Lower leg skin (tissue), 4 donors: ENCODE results near the gene ST6GALNAC5. TPM values are rescaled to one million over a fixed set of nuclear protein-coding genes. Genes with fewer than 3 reads are reported as not detected.

Source experiments
- DNase-seq, 2 donors: peaks; one replicate each; pipeline ENCODE4 v3.0.0-alpha.2; 2019; ENCODE audit warnings: low spot score in 2 of 2
- H3K4me3 ChIP-seq: fragments of 200-600 bp; sonication (generic); 2 replicates; pipeline ENCODE4 v1.5.1; 2017; ENCODE audit warnings: mild to moderate bottlenecking, low read depth; ENCODE audit not compliant: poor library complexity, severe bottlenecking
- CTCF ChIP-seq, 3 donors: fragments of 450-650 bp; IDR thresholded peaks; one replicate each; pipeline ENCODE4 v1.5.1; 2016; ENCODE audit warnings: antibody characterized with exemption in 3 of 3, mild to moderate bottlenecking in 3 of 3, moderate library complexity in 2 of 3
- POLR2A ChIP-seq, 2 donors: fragments of 450-650 bp; IDR thresholded peaks; one replicate each; pipeline ENCODE4 v1.6.1; 2016 to 2017; ENCODE audit warnings: antibody characterized with exemption in 2 of 2, mild to moderate bottlenecking in 1 of 2, moderate library complexity in 1 of 2
- WGBS, 2 donors: methylation state at CpG; one replicate each; pipeline ENCODE4 v1.1.5; 2018; 5-methylcytosine and 5-hydroxymethylcytosine counted together
- intact Hi-C: fragments of 100-400 bp; cut with DNase I; formaldehyde crosslinking; loops from one replicate; pipeline ENCODE4 v1.15.0; 2023; ENCODE audit warnings: low total_unique reads
- total RNA-seq, 4 donors: library from RNA; depleted of rRNA; stranded (reverse); fragments of >200 nt; gene quantifications; one replicate each; pipeline ENCODE4 v1.1.0, GENCODE V29; 2016

ST6GALNAC5 gene
- total RNA-seq, 4 donors from 2014 or later = 1.2 to 4.7 (median 3.5) TPM

- intact Hi-C loops = no loop called here
These were observed 160.6 kb downstream of the ST6GALNAC5 start for GRCh38 chr1:77027847-77028246.

GRCh38 chr1:77030401-77031105 is 163.3 kb downstream of the ST6GALNAC5 start:
- TF ChIP-seq CTCF (IDR thresholded peaks at IDR 0.05) (no peak), POLR2A (IDR thresholded peaks at IDR 0.05) (no peak)
- no peak for DNase-seq
- 75 to 78% methylated on average over 5 of the region's 5 CpGs for WGBS, 2 donors
- intact Hi-C loops = no loop called here
- no peak overlapping the region for H3K4me3 ChIP-seq

More at GRCh38 chr1:77027847-77028246, 160.6 kb downstream of the ST6GALNAC5 start:
- TF ChIP-seq POLR2A (IDR thresholded peaks at IDR 0.05) = no peak
- no peak for TF ChIP-seq CTCF (IDR thresholded peaks at IDR 0.05)
- DNase-seq = no peak
- WGBS, 2 donors = 23 to 45% methylated on average over 1 of the region's 1 CpG
- no peak overlapping the region for H3K4me3 ChIP-seq

- no peak overlapping the region for H3K4me3 ChIP-seq
- TF ChIP-seq POLR2A (IDR thresholded peaks at IDR 0.05) (no peak), CTCF (IDR thresholded peaks at IDR 0.05) (no peak)
- no peak for DNase-seq
- intact Hi-C loops = no loop called here
- 33 to 41% methylated on average over 3 of the region's 3 CpGs for WGBS, 2 donors
These were observed 163.9 kb downstream of the ST6GALNAC5 start for GRCh38 chr1:77031106-77031662.

GRCh38 chr1:77036560-77036959 is 169.3 kb downstream of the ST6GALNAC5 start:
- DNase-seq = no peak
- intact Hi-C loops = no loop called here
- H3K4me3 ChIP-seq = no peak overlapping the region
- WGBS, 2 donors = 70 to 71% methylated on average over 2 of the region's 2 CpGs
- TF ChIP-seq CTCF (IDR thresholded peaks at IDR 0.05) (no peak), POLR2A (IDR thresholded peaks at IDR 0.05) (no peak)

- no peak for TF ChIP-seq CTCF (IDR thresholded peaks at IDR 0.05)
- TF ChIP-seq POLR2A (IDR thresholded peaks at IDR 0.05) = no peak
- intact Hi-C loops = no loop called here
- no peak overlapping the region for H3K4me3 ChIP-seq
- DNase-seq = no peak
These were observed 169.8 kb downstream of the ST6GALNAC5 start for GRCh38 chr1:77037038-77037437.
